WTC11 (cell line): ENCODE measurements around the gene ADH7. TPM values are rescaled to one million over a fixed set of nuclear protein-coding genes. Genes with fewer than 3 reads are reported as not detected.

Experiments used
- ATAC-seq: fragments of 200-7000 bp; cut with Tn5 transposase; 2 replicates; pipeline ENCODE4 v1.10.0; 2021; ENCODE audit warnings: mild to moderate bottlenecking, moderate library complexity
- CTCF ChIA-PET: fragments of 300-600 bp; sonication (Branson Sonifier 250); formaldehyde crosslinking; loops from one replicate; lab custom pipeline; 2021; ENCODE audit warnings: antibody characterized with exemption; lab: Charles Lee
- POLR2A ChIA-PET: fragments of 350-600 bp; sonication (Branson Sonifier 250); formaldehyde crosslinking; loops from one replicate; lab custom pipeline; 2021; ENCODE audit warnings: antibody characterized with exemption; lab: Charles Lee
- DNase-seq: peaks from one replicate; pipeline ENCODE4 v3.0.0; 2021; ENCODE audit warnings: low spot score
- H3K27ac Mint-ChIP-seq: 2 replicates; pipeline ENCODE4 v1.8.0; 2021; ENCODE audit warnings: mixed read lengths
- H3K27me3 Mint-ChIP-seq: 2 replicates; pipeline ENCODE4 v1.8.0; 2021; ENCODE audit warnings: low read depth, mild to moderate bottlenecking, moderate library complexity, mixed read lengths
- H3K36me3 Mint-ChIP-seq: 2 replicates; pipeline ENCODE4 v1.8.0; 2021; ENCODE audit warnings: mixed read lengths
- H3K4me1 Mint-ChIP-seq: 2 replicates; pipeline ENCODE4 v1.8.0; 2022; ENCODE audit warnings: mixed read lengths
- H3K4me3 Mint-ChIP-seq: 2 replicates; pipeline ENCODE4 v1.8.0; 2021; ENCODE audit warnings: mild to moderate bottlenecking, moderate library complexity, mixed read lengths
- H3K9me3 Mint-ChIP-seq: 2 replicates; pipeline ENCODE4 v1.8.0; 2021; ENCODE audit warnings: mixed read lengths
- AR ChIP-seq: fragments of 250-450 bp; sonication (Bioruptor Pico); IDR thresholded peaks from 2 replicates; pipeline ENCODE4 v1.9.0; 2021; ENCODE audit warnings: mild to moderate bottlenecking
- ATF1 ChIP-seq: sonication (generic); formaldehyde crosslinking; IDR thresholded peaks from 2 replicates; pipeline ENCODE4 v1.8.1; 2023; ENCODE audit warnings: mild to moderate bottlenecking, moderate library complexity, missing genetic modification reagents
- CREB1 ChIP-seq: sonication (generic); formaldehyde crosslinking; IDR thresholded peaks from 2 replicates; pipeline ENCODE4 v1.8.0; 2023; ENCODE audit warnings: mild to moderate bottlenecking, missing genetic modification reagents
- ELF4 ChIP-seq: sonication (generic); formaldehyde crosslinking; IDR thresholded peaks from 2 replicates; pipeline ENCODE4 v1.8.1; 2022; ENCODE audit warnings: low read depth, mild to moderate bottlenecking, moderate library complexity, missing genetic modification reagents
- EMX1 ChIP-seq: fragments of 250-450 bp; sonication (Bioruptor Pico); IDR thresholded peaks from 2 replicates; pipeline ENCODE4 v1.8.0; 2021; ENCODE audit warnings: mild to moderate bottlenecking
- FOXP1 ChIP-seq: sonication (generic); formaldehyde crosslinking; IDR thresholded peaks from 2 replicates; pipeline ENCODE4 v1.8.0; 2022; ENCODE audit warnings: missing genetic modification reagents, mild to moderate bottlenecking, moderate library complexity, borderline replicate concordance
- HMGXB4 ChIP-seq: sonication (generic); formaldehyde crosslinking; IDR thresholded peaks from 2 replicates; pipeline ENCODE4 v1.8.1; 2023; ENCODE audit warnings: mild to moderate bottlenecking, moderate library complexity, missing genetic modification reagents
- JUN ChIP-seq: sonication (generic); formaldehyde crosslinking; IDR thresholded peaks from 2 replicates; pipeline ENCODE4 v1.8.0; 2023; ENCODE audit warnings: mild to moderate bottlenecking, missing genetic modification reagents
- MAX ChIP-seq: sonication (generic); formaldehyde crosslinking; IDR thresholded peaks from 2 replicates; pipeline ENCODE4 v1.8.0; 2022; ENCODE audit warnings: mild to moderate bottlenecking, missing genetic modification reagents
- NFATC4 ChIP-seq: fragments of 250-450 bp; sonication (Bioruptor Pico); IDR thresholded peaks from 2 replicates; pipeline ENCODE4 v1.9.0; 2021; ENCODE audit warnings: mild to moderate bottlenecking
- NFYB ChIP-seq: sonication (generic); formaldehyde crosslinking; conservative IDR thresholded peaks from 2 replicates; pipeline ENCODE4 v1.8.0; 2022; ENCODE audit warnings: low read depth, missing genetic modification reagents
- NR1H2 ChIP-seq: sonication (generic); formaldehyde crosslinking; IDR thresholded peaks from 2 replicates; pipeline ENCODE4 v1.9.0; 2021; ENCODE audit warnings: mild to moderate bottlenecking, moderate library complexity, missing genetic modification reagents
- PRDM15 ChIP-seq: sonication (generic); formaldehyde crosslinking; IDR thresholded peaks from 2 replicates; pipeline ENCODE4 v1.8.0; 2022; ENCODE audit warnings: missing genetic modification reagents
- PRRX2 ChIP-seq: fragments of 250-450 bp; sonication (Bioruptor Pico); IDR thresholded peaks from 2 replicates; pipeline ENCODE4 v1.8.0; 2021; ENCODE audit warnings: mild to moderate bottlenecking
- RELA ChIP-seq: sonication (generic); formaldehyde crosslinking; IDR thresholded peaks from 2 replicates; pipeline ENCODE4 v1.8.1; 2022; ENCODE audit warnings: missing genetic modification reagents, mild to moderate bottlenecking, borderline replicate concordance
- TEAD1 ChIP-seq: sonication (generic); formaldehyde crosslinking; IDR thresholded peaks from 2 replicates; pipeline ENCODE4 v1.8.0; 2022; ENCODE audit warnings: mild to moderate bottlenecking, missing genetic modification reagents
- ZBTB43 ChIP-seq: sonication (generic); formaldehyde crosslinking; IDR thresholded peaks from 2 replicates; pipeline ENCODE4 v1.8.1; 2023; ENCODE audit warnings: mild to moderate bottlenecking, missing genetic modification reagents
- ZNF232 ChIP-seq: sonication (generic); formaldehyde crosslinking; IDR thresholded peaks from 2 replicates; pipeline ENCODE4 v1.8.0; 2022; ENCODE audit warnings: mild to moderate bottlenecking, missing genetic modification reagents
- ZNF263 ChIP-seq: sonication (generic); formaldehyde crosslinking; IDR thresholded peaks from 2 replicates; pipeline ENCODE4 v1.8.1; 2022; ENCODE audit warnings: low read depth, mild to moderate bottlenecking, moderate library complexity, missing genetic modification reagents
- ZNF416 ChIP-seq: fragments of 250-450 bp; sonication (Bioruptor Pico); IDR thresholded peaks from 2 replicates; pipeline ENCODE4 v1.9.0; 2021; ENCODE audit warnings: mild to moderate bottlenecking, inconsistent platforms
- ZNF512 ChIP-seq: sonication (generic); formaldehyde crosslinking; IDR thresholded peaks from 2 replicates; pipeline ENCODE4 v1.8.1; 2022; ENCODE audit warnings: missing genetic modification reagents, borderline replicate concordance
- ZNF671 ChIP-seq: fragments of 250-450 bp; sonication (Bioruptor Pico); IDR thresholded peaks from 2 replicates; pipeline ENCODE4 v1.8.0; 2021; ENCODE audit warnings: mild to moderate bottlenecking
- total RNA-seq: library from RNA; stranded (reverse); gene quantifications from 3 replicates; pipeline ENCODE4 v1.2.3, GENCODE V29; 2021

The ADH7 gene
- total RNA-seq, 1 experiment from 2014 or later = not detected

GRCh38 chr4:99411041-99411440 lies 24.1 kb downstream of the ADH7 start:
- H3K27ac Mint-ChIP-seq = no peak overlapping the region
- H3K36me3 Mint-ChIP-seq = no peaks in the 10 kb centered on the region
- no peak for TF ChIP-seq ELF4
- no peak for TF ChIP-seq ATF1 (CRISPR knock-in tag)
- TF ChIP-seq ZNF232 (CRISPR knock-in tag) = no peak
- TF ChIP-seq ZNF263 (CRISPR knock-in tag) = no peak
- TF ChIP-seq CREB1 (CRISPR knock-in tag) = no peak
- no peak for TF ChIP-seq EMX1 (CRISPR knock-in tag)
- no peak for TF ChIP-seq ZBTB43
- no peak for TF ChIP-seq PRDM15 (CRISPR knock-in tag)
- no peak for TF ChIP-seq TEAD1
- H3K27me3 Mint-ChIP-seq = no peaks in the 10 kb centered on the region
- H3K9me3 Mint-ChIP-seq = no peaks in the 10 kb centered on the region
- POLR2A ChIA-PET = no interaction called here
- H3K4me3 Mint-ChIP-seq = no peak overlapping the region
- DNase-seq (no peak), ATAC-seq (no peak)
- no peaks in the 10 kb centered on the region for H3K4me1 Mint-ChIP-seq
- CTCF ChIA-PET = interaction anchor here (0.6 to 1.8 kb wide), 4 partner anchors 52 to 401 kb away, joined by 3 to 7 read pairs (median 5); no protein-coding TSS in a partner anchor

GRCh38 chr4:99410075-99410474 lies 25.1 kb downstream of the ADH7 start:
- ChIA-PET POLR2A (no interaction called here), CTCF (interaction anchor here (1.8 kb wide), 2 partner anchors 53 to 398 kb away, joined by 7 read pairs; no protein-coding TSS in a partner anchor)
- Mint-ChIP-seq H3K27me3 (no peaks in the 10 kb centered on the region), H3K4me3 (no peak overlapping the region), H3K27ac (no peak overlapping the region), H3K36me3 (no peaks in the 10 kb centered on the region), H3K9me3 (no peaks in the 10 kb centered on the region), H3K4me1 (peaks cover 4% of the 10 kb centered on the region)
- ATAC-seq (no peak), DNase-seq (no peak)
- no peak for TF ChIP-seq AR (CRISPR knock-in tag)
- no peak for TF ChIP-seq NFYB (CRISPR knock-in tag)
- TF ChIP-seq JUN (CRISPR knock-in tag) = no peak
- TF ChIP-seq RELA (CRISPR knock-in tag) = no peak
- no peak for TF ChIP-seq NFATC4 (CRISPR knock-in tag)
- no peak for TF ChIP-seq ZNF416 (CRISPR knock-in tag)
- no peak for TF ChIP-seq MAX (CRISPR knock-in tag)
- TF ChIP-seq ZNF512 (CRISPR knock-in tag) = no peak
- TF ChIP-seq HMGXB4 (CRISPR knock-in tag) = no peak
- TF ChIP-seq FOXP1 (CRISPR knock-in tag) = no peak
- no peak for TF ChIP-seq NR1H2
- TF ChIP-seq PRDM15 (CRISPR knock-in tag) = no peak
- no peak for TF ChIP-seq PRRX2 (CRISPR knock-in tag)
- TF ChIP-seq ZNF671 (CRISPR knock-in tag) = no peak
